Measurements from ENCODE around the gene KIN. TPM values are rescaled to one million over a fixed set of nuclear protein-coding genes. Genes with fewer than 3 reads are reported as not detected.
"Not testable (repeated sequence)": the region's sequence is repeated elsewhere in the genome, so short reads cannot be mapped to it uniquely, and the experiment has no call there.

The KIN gene
- total RNA-seq, 1 experiment from 2014 or later, result 14.6 TPM

GRCh38 chr10:7744307-7744706 lies 43.5 kb downstream of the KIN start:
- DNase-seq (ENCODE audit: extremely low read depth, low read depth), result no peak

GRCh38 chr10:7738536-7739407 lies 49.0 kb downstream of the KIN start:
- no peak for DNase-seq (ENCODE audit: extremely low read depth, low read depth)

GRCh38 chr10:7734821-7735220 lies 53.0 kb downstream of the KIN start:
- no peak for DNase-seq (ENCODE audit: extremely low read depth, low read depth)

- no peak for DNase-seq (ENCODE audit: extremely low read depth, low read depth)
Measured at GRCh38 chr10:7722927-7723529, 64.8 kb downstream of the KIN start.

- DNase-seq (ENCODE audit: extremely low read depth, low read depth), result no peak
Measured at GRCh38 chr10:7720478-7720877, 67.3 kb downstream of the KIN start.

- DNase-seq (ENCODE audit: extremely low read depth, low read depth), result no peak
Measured at GRCh38 chr10:7718685-7719084, 69.1 kb downstream of the KIN start.

GRCh38 chr10:7717767-7718166 lies 70.0 kb downstream of the KIN start:
- DNase-seq (ENCODE audit: extremely low read depth, low read depth), result no peak

GRCh38 chr10:7715515-7715914 lies 72.3 kb downstream of the KIN start:
- no peak for DNase-seq (ENCODE audit: extremely low read depth, low read depth)

DNA sequence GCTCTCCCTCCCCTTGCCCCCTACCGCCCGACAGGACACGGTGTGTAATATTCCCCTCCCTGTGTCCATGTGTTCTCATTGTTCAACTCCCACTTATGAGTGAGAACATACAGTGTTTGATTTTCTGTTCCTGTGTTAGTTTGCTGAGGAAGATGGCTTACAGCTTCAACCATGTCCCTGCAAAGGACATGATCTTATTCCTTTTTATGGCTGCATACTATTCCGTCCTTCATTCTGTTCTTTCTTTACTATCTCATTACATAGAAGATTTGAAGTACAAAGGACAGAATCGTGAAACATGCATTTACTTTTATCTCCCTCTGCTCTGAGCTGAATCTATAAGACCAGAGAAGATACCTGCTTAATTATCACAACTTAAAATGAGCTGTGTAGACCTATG lies 76.7 kb downstream of the KIN start:
- DNase-seq (ENCODE audit: extremely low read depth, low read depth), result not testable (repeated sequence)

DNA sequence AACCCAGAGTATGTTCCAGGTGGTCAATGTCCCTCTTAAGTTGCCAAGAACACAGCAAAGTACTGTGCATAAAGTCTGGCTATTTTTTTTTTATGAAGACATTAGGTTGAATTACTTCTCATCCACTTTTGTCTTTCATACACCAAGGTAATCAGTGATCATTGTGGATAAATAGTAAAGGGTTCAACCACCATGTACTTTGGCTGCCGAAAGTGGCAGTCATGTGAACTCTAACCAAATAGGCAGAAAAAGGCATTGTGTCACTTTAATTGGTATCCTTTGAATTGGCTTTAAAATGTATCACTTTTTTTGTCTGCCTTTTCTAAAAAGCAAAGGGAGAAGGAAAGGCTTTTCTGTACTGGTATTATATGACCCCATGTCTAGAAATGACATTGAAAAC lies 77.3 kb downstream of the KIN start:
- DNase-seq (ENCODE audit: extremely low read depth, low read depth), result no peak

DNA sequence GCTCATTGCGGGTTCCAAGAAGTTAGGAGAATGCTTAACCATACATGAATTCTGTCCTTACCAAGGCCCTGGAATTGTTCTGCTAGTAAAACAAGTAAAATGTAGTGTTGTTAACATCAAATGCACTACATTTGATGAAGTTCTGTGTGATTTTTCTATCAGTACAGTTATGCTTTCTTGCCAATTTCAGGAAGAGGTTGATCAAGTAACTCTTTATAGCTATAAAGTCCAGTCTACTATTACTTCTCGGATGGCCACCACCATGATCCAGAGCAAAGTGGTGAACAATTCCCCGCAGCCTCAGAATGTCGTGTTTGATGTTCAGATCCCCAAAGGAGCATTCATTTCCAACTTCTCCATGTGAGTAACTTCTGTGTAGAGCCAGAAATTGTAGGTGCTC lies 79.0 kb downstream of the KIN start:
- no peak for DNase-seq (ENCODE audit: extremely low read depth, low read depth)

DNA sequence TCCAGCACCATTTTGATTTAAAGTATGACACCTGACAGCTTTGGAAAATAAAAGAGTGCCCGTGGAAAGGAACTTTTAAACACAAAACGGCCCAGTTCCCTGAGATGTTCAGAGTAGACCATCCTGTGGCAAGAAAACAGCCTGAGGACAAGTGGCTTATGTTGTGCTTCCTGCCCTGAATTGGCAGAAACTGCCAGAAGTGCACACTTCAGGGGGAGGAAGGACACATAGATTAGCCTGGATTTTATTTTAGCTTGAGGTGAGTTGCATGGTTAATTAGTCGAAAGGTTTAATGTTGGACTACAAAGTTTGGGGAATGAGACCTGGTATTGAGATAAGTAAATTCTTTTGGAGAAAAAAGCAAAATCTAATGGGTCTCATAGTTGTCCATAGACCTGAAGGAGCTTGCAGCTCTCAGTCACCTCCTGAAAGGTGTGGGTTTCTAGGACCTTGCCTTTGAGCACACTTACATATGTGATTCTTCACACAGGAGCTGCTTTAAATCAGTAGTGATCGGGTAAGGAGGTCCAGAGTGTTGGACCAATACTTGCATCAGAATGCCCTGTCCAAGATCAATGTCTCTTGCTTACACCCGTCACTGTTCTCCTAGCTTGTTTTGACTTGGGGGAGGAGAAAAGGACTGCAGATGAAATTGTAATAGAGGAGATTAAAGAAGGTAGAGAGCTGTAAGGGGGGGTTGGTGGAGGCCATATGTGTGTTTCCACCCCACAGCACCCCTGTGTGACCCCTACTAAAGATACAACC lies 79.8 kb downstream of the KIN start:
- DNase-seq (ENCODE audit: extremely low read depth, low read depth), result no peak

- no peak for DNase-seq (ENCODE audit: extremely low read depth, low read depth)
Measured at GRCh38 chr10:7707102-7707501, 80.7 kb downstream of the KIN start.

DNA sequence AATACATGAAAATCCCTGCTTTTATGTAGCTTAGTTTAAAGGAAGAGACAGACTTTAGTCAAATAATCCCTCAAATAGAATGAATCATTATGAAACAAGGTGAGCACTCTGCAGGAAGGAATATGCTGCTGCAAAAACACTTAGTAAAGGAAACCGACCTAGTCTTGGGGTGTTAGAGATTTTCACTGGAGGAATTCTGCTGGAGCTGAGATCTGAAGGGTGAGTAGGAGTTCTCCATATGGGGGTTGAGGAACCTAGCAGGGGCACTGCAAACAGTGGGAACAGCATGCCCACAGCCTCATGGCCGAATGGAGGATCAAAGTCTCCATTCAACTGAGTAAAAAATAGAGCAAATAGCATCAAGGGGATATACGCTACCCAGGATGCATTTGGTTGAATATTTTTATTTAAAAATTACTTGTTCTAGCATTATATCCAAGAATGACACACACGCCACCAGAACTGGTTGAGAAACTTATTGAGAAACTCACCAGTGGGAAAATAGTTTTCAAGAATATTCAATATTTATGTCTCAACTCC lies 81.2 kb downstream of the KIN start:
- DNase-seq (ENCODE audit: extremely low read depth, low read depth), result no peak

DNA sequence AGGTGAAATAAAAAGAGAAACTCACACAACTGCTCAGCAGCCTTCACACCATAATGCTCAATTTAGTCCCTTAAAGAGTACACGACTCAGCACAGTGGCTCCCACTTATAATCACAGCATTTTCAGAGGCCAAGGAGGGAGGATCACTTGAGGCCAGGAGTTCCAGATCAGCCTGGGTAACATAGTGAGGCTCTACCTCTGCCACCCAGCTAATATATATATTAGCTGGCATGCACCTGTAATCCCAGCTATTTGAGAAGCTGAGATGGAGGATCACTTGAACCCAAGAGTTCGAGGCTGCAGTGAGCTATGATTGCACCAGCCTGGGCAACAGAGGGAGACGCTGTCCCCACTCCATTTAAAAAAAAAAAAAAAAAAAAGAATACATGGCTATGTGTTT lies 82.5 kb downstream of the KIN start:
- no peak for DNase-seq (ENCODE audit: extremely low read depth, low read depth)

DNA sequence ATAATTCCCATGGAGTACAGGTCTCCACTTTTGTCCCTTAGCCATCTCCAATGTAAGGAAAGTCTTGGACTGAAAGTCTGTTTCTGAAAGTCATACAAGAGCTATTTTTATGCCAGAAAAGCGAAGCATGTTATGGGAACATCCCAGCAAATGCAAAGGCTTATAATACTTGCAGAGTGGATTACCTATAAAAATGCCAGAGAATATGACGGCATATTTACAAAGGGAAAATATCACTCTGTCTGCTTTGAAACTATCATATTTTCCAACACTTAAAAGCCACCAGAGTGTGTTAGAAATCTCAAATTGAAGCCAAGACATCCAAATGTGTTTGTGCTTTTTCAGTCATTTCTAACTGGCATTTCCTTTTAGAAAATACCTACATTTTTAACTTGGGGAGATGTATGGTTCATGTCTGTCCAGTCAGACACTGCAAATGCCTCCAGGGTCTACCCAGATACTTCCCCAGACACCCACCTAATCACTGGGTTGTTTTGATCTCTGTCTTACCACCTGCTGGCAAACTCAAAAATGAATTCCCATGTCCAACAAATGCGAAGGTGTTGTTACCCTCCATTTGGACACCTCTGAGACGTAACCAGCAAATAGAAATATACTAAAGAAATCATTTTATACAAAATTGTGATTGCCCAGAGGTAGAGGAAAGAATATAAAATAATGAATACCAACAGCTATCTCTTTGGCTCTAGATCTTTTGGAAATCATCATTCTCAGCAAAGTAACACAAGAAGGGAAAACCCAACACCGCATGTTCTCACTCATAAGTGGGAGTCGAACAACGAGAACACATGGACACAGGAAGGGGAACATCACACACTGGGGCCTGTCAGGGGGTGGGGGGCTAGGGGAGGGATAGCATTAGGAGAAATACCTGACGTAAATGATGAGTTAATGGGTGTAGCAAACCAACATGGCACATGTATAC lies 83.4 kb downstream of the KIN start:
- no peak for DNase-seq (ENCODE audit: extremely low read depth, low read depth)

DNA sequence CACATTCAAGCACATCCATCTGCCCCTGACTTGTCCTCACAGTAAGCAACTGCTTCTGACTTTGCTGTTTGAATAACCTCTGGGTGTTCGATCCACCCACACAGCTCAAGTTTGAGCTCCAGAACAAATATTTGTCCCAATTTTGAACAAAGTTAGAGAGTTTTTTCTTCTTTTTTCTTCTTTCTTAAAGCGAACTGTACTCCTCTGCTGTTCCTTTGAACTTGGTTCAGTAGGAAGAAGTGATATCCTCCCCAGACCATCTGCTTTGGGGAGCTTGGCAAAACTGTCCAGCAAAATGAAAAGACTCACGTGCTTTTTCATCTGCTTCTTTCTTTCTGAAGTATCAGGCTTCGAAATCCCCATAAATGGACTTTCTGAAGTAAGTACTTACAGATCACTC lies 84.7 kb downstream of the KIN start, which contains the start of gene ITIH2:
Gene ITIH2, plus strand, starts transcription at position 177 of the 400 bp plus-strand sequence. Its CDS starts 119 bp downstream, at position 296.
- no peak for DNase-seq (ENCODE audit: extremely low read depth, low read depth)

DNA sequence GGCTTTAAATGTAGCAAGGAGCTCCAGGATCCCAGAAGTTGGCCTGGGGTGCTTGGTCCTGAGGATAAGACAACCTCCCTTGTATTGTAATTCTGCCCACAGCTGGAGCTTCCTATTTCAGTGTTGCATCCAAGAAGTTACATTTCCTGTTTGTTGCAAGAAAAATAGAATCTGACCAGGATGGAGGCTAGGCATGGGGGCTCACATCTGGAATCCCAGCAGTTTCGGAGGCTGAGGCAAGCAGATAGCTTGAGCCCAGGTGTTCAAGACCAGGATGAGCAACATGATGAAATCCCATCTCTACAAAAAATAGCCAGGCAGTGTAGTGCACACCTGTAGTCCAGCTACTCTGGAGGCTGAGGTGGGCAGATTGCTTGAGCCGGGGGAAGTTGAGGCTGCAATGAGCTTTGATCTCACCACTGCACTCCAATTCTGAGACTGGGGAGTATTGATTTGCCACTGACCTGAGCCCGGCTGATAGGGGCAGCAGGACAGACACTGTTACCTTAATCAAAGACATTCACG lies 85.4 kb downstream of the KIN start:
- DNase-seq (ENCODE audit: extremely low read depth, low read depth), result no peak

- no peak for DNase-seq (ENCODE audit: extremely low read depth, low read depth)
Measured at GRCh38 chr10:7701158-7701742, 86.5 kb downstream of the KIN start.
